Measurements from ENCODE around the gene AVPR2. TPM values are rescaled to one million over a fixed set of nuclear protein-coding genes. Genes with fewer than 3 reads are reported as not detected.

Gene AVPR2
- polyA plus RNA-seq, 1 donor from 2014 or later: not detected

- no peak within 1 kb of the TSS for H3K4me3 ChIP-seq (ENCODE audit: low read length)
- TF ChIP-seq TAF1 (IDR thresholded peaks at IDR 0.05; ENCODE audit: low read depth): no peak
- no peak for TF ChIP-seq EZH2 (IDR thresholded peaks at IDR 0.05; ENCODE audit: borderline replicate concordance, insufficient read depth, low read length, poor library complexity, severe bottlenecking)
- TF ChIP-seq MXI1 (conservative IDR thresholded peaks at IDR 0.05; ENCODE audit: poor library complexity, severe bottlenecking): no peak
- TF ChIP-seq SMC3 (conservative IDR thresholded peaks at IDR 0.05; ENCODE audit: poor library complexity): no peak
- no peak for TF ChIP-seq REST (IDR thresholded peaks at IDR 0.05; ENCODE audit: borderline replicate concordance)
- TF ChIP-seq CTCF (IDR thresholded peaks at IDR 0.05; ENCODE audit: poor library complexity, severe bottlenecking): no peak
- no peak for TF ChIP-seq RAD21 (conservative IDR thresholded peaks at IDR 0.05)
- no peak for TF ChIP-seq POLR2AphosphoS5 (IDR thresholded peaks at IDR 0.05)
- TF ChIP-seq EP300 (conservative IDR thresholded peaks at IDR 0.05; ENCODE audit: poor library complexity, severe bottlenecking): no peak
- H3K4me2 ChIP-seq (ENCODE audit: low read length): no peak within 1 kb of the TSS
- no peak within 1 kb of the TSS for H2AFZ ChIP-seq (ENCODE audit: low read depth, low read length)
- H3K79me2 ChIP-seq (replicated peaks; ENCODE audit: insufficient read depth, low read length): no peaks in the 10 kb centered on the region
- no peaks in the 10 kb centered on the region for H4K20me1 ChIP-seq (ENCODE audit: insufficient read depth)
- H3K36me3 ChIP-seq (ENCODE audit: insufficient read depth, low read length): no peaks in the 10 kb centered on the region
- no peak within 1 kb of the TSS for H3K27ac ChIP-seq (ENCODE audit: low read length)
- H3K9me2 ChIP-seq (ENCODE audit: insufficient read depth, low read length): no peaks in the 10 kb centered on the region
- H3K9me3 ChIP-seq (ENCODE audit: low read length): no peaks in the 10 kb centered on the region
- no peaks in the 10 kb centered on the region for H3K27me3 ChIP-seq (ENCODE audit: insufficient read depth, low read depth, low read length)
- no peak within 1 kb of the TSS for H3K9ac ChIP-seq (ENCODE audit: low read length)
- no peaks in the 10 kb centered on the region for H3F3A ChIP-seq (ENCODE audit: insufficient read depth, low read length, poor library complexity, severe bottlenecking)
These were observed 39.8 kb downstream of the AVPR2 start, which contains the start of gene RENBP for GRCh38 chrX:153944140-153944799. Gene RENBP, minus strand, starts transcription at chrX:153944643. Its CDS starts 33 bp downstream, at chrX:153944610.

- no peaks in the 10 kb centered on the region for H3K27me3 ChIP-seq (ENCODE audit: insufficient read depth, low read depth, low read length)
- H4K20me1 ChIP-seq (ENCODE audit: insufficient read depth): no peaks in the 10 kb centered on the region
- H3K79me2 ChIP-seq (replicated peaks; ENCODE audit: insufficient read depth, low read length): no peaks in the 10 kb centered on the region
- TF ChIP-seq MXI1 (conservative IDR thresholded peaks at IDR 0.05; ENCODE audit: poor library complexity, severe bottlenecking): no peak
- TF ChIP-seq RAD21 (conservative IDR thresholded peaks at IDR 0.05): no peak
- H2AFZ ChIP-seq (ENCODE audit: low read depth, low read length): no peak overlapping the region
- H3K9ac ChIP-seq (ENCODE audit: low read length): no peak overlapping the region
- H3K9me2 ChIP-seq (ENCODE audit: insufficient read depth, low read length): no peaks in the 10 kb centered on the region
- H3K4me2 ChIP-seq (ENCODE audit: low read length): no peak overlapping the region
- no peaks in the 10 kb centered on the region for H3K36me3 ChIP-seq (ENCODE audit: insufficient read depth, low read length)
- no peak overlapping the region for H3K27ac ChIP-seq (ENCODE audit: low read length)
- H3F3A ChIP-seq (ENCODE audit: insufficient read depth, low read length, poor library complexity, severe bottlenecking): no peaks in the 10 kb centered on the region
- H3K9me3 ChIP-seq (ENCODE audit: low read length): no peaks in the 10 kb centered on the region
- H3K4me3 ChIP-seq (ENCODE audit: low read length): no peak overlapping the region
These were observed 40.3 kb downstream of the AVPR2 start for GRCh38 chrX:153944800-153945150.

Measured in neural cell (in vitro differentiated cells).